HG03039 (cell line): ENCODE results near the gene GARRE1.

Source experiments
- ATAC-seq: cut with Tn5 transposase; IDR thresholded peaks from one replicate; pipeline ENCODE4 v1.9.1; 2021; ENCODE audit warnings: mild to moderate bottlenecking, moderate library complexity; ENCODE audit not compliant: unreplicated experiment

Gene GARRE1

GRCh38 chr19:34288381-34288780 lies 34.0 kb downstream of the GARRE1 start:
- no peak for ATAC-seq

GRCh38 chr19:34291235-34291634 lies 36.9 kb downstream of the GARRE1 start:
- no peak for ATAC-seq

- ATAC-seq: no peak
These were observed 40.7 kb downstream of the GARRE1 start for GRCh38 chr19:34295103-34295502.

GRCh38 chr19:34298891-34299520 lies 44.7 kb downstream of the GARRE1 start:
- no peak for ATAC-seq

GRCh38 chr19:34299576-34299975 lies 45.2 kb downstream of the GARRE1 start:
- no peak for ATAC-seq

- ATAC-seq: no peak
These were observed 46.0 kb downstream of the GARRE1 start for GRCh38 chr19:34300380-34300779.

- no peak for ATAC-seq
These were observed 46.6 kb downstream of the GARRE1 start for GRCh38 chr19:34300962-34301361.
